Adrenal gland (tissue), 12 donors: Measurements from ENCODE around the gene IARS2. TPM values are rescaled to one million over a fixed set of nuclear protein-coding genes. Genes with fewer than 3 reads are reported as not detected.

Experiments used
- DNase-seq, 7 donors: peaks; one replicate each; pipeline ENCODE4 v3.0.0-alpha.2; 2019 to 2020
- H3K27ac ChIP-seq, 5 donors: fragments of 200-600 bp; sonication (generic) in 4 of 5; 1 replicate in 3 of 5; 2 replicates in 2 of 5; pipeline versions ENCODE4 v1.5.1 to v1.8.0; 2016 to 2020; ENCODE audit warnings: mild to moderate bottlenecking in 1 of 5
- H3K27me3 ChIP-seq: fragments of 200-600 bp; 2 replicates; pipeline ENCODE4 v1.8.0; 2021
- H3K36me3 ChIP-seq, 2 donors: fragments of 200-600 bp; replicated peaks in 1 of 2; 1 replicate in 1 of 2; 2 replicates in 1 of 2; pipeline versions ENCODE4 v1.5.1 to v1.8.0; 2018 to 2022
- H3K4me1 ChIP-seq, 2 donors: fragments of 200-600 bp; replicated peaks in 1 of 2; 1 replicate in 1 of 2; 2 replicates in 1 of 2; pipeline versions ENCODE4 v1.5.1 to v1.8.0; 2018 to 2021
- H3K4me3 ChIP-seq, 4 donors: fragments of 200-600 bp; sonication (generic) in 3 of 4; one replicate each; pipeline ENCODE4 v1.5.1; 2016 to 2018
- H3K9me3 ChIP-seq, 3 donors: fragments of 200-600 bp; sonication (generic) in 1 of 3; replicated peaks in 1 of 3; 1 replicate in 2 of 3; 2 replicates in 1 of 3; pipeline versions ENCODE4 v1.5.1 to v1.8.0; 2016 to 2021
- CTCF ChIP-seq, 6 experiments: fragments of 450-650 bp in 4 of 6; fragments of 200-600 bp in 2 of 6; sonication (generic) in 1 of 6; IDR thresholded peaks; 1 replicate in 5 of 6; 2 replicates in 1 of 6; pipeline versions ENCODE4 v1.5.1 to v1.8.0; 2016 to 2021; ENCODE audit warnings: antibody characterized with exemption in 6 of 6, mild to moderate bottlenecking in 2 of 6, moderate library complexity in 1 of 6
- POLR2A ChIP-seq, 2 donors: fragments of 450-650 bp; IDR thresholded peaks; one replicate each; pipeline ENCODE4 v1.6.1; 2017; ENCODE audit warnings: antibody characterized with exemption in 2 of 2, mild to moderate bottlenecking in 2 of 2, moderate library complexity in 1 of 2
- WGBS, 4 donors: extraction: QIAGEN DNeasy Blood & Tissue Kit in 2 of 4; methylation state at CpG; one replicate each; pipeline versions ENCODE4 v1.1.5 to v1.1.7; 2013 to 2017; 5-methylcytosine and 5-hydroxymethylcytosine counted together
- intact Hi-C, 2 donors: fragments of 100-400 bp; cut with DNase I; formaldehyde crosslinking; loops; one replicate each; pipeline versions ENCODE4 v1.14.1 to v1.15.0; 2022 to 2023
- polyA plus RNA-seq, 3 donors: library from polyadenylated mRNA; stranded (reverse); fragments of 200-250 nt in 2 of 3; fragments of 350-450 nt in 1 of 3; fragmentation: Illumina TruSeq in 1 of 3; extraction: RNeasy Lipid Tissue Mini Kit (QIAGEN cat#74804) in 1 of 3; gene quantifications; one replicate each; pipeline ENCODE4 v1.2.3, GENCODE V29; 2013 to 2014
- total RNA-seq, 9 donors: library from RNA; depleted of rRNA in 4 of 9; stranded (reverse); fragments of >200 nt in 4 of 9; fragments of 120-200 nt in 1 of 9; fragmentation: NEBNext Ultra II Directional in 1 of 9; extraction: Animal tissue kit (Norgen Biotek cat#: 25700) in 1 of 9; gene quantifications; one replicate each; pipeline versions ENCODE4 v1.1.0 to v1.2.4, GENCODE V29; 2013 to 2023
- donor health status: healthy with polysubstance abuse.
- donor health status: Bipolar disorder and iron deficiency.
- donor health status: DM: yes; HTN: yes; CAD: no.
- donor health status: DM: no; HTN: no; CAD: no.
- donor health status: DM: no; HTN: no; CAD: no.
- donor health status: DM: yes; HTN: yes; CAD: no.

The IARS2 gene
- total and polyA plus RNA-seq, 12 donors: 11.8 to 133 (median 89.9) TPM

GRCh38 chr1:220124542-220124941 is 30.6 kb downstream of the IARS2 start:
- WGBS, 4 donors: 10 to 24% (median 15%) methylated on average over 1 of the region's 1 CpG
- no peak for TF ChIP-seq CTCF (IDR thresholded peaks at IDR 0.05)
- no peak for TF ChIP-seq POLR2A (IDR thresholded peaks at IDR 0.05)
- no peaks in the 10 kb centered on the region for H3K9me3 ChIP-seq

GRCh38 chr1:220127076-220127475 is 33.1 kb downstream of the IARS2 start:
- H3K27me3 ChIP-seq: no peaks in the 10 kb centered on the region
- intact Hi-C loops: no loop called here
- TF ChIP-seq CTCF (IDR thresholded peaks at IDR 0.05) (no peak), POLR2A (IDR thresholded peaks at IDR 0.05) (no peak)
- no peaks in the 10 kb centered on the region for H3K9me3 ChIP-seq
- H3K4me1 ChIP-seq: no peaks in the 10 kb centered on the region
- peaks cover 0 to 25% of the 10 kb centered on the region in 2 donors for H3K36me3 ChIP-seq
- no peak overlapping the region for H3K4me3 ChIP-seq
- 88 to 95% (median 91%) methylated on average over 3 of the region's 3 CpGs for WGBS, 4 donors
- no peak for DNase-seq
- H3K27ac ChIP-seq: no peak overlapping the region

More at GRCh38 chr1:220124542-220124941, 30.6 kb downstream of the IARS2 start:
- Histone ChIP-seq H3K4me3 (no peak overlapping the region), H3K27ac (no peak overlapping the region), H3K27me3 (no peaks in the 10 kb centered on the region), H3K4me1 (no peaks in the 10 kb centered on the region), H3K36me3 (peaks cover 0 to 21% of the 10 kb centered on the region in 2 donors)
- intact Hi-C loops: no loop called here
- no peak for DNase-seq

- no peaks in the 10 kb centered on the region for H3K27me3 ChIP-seq
- TF ChIP-seq POLR2A (IDR thresholded peaks at IDR 0.05) (no peak), CTCF (IDR thresholded peaks at IDR 0.05) (no peak)
- no peak overlapping the region for H3K4me3 ChIP-seq
- H3K9me3 ChIP-seq: no peaks in the 10 kb centered on the region
- intact Hi-C loops: no loop called here
- H3K27ac ChIP-seq: no peak overlapping the region
- DNase-seq: no peak
- H3K4me1 ChIP-seq: no peaks in the 10 kb centered on the region
- H3K36me3 ChIP-seq: peaks cover 0 to 26% of the 10 kb centered on the region in 2 donors
These were observed 35.7 kb downstream of the IARS2 start for GRCh38 chr1:220129479-220130210.

GRCh38 chr1:220135755-220136154 is 41.8 kb downstream of the IARS2 start:
- Histone ChIP-seq H3K27me3 (no peaks in the 10 kb centered on the region), H3K36me3 (peaks cover 0 to 44% of the 10 kb centered on the region in 2 donors)
- TF ChIP-seq CTCF (IDR thresholded peaks at IDR 0.05) (no peak), POLR2A (IDR thresholded peaks at IDR 0.05) (no peak)

More at GRCh38 chr1:220135755-220136154, 41.8 kb downstream of the IARS2 start:
- intact Hi-C loops: no loop called here
- H3K4me1 ChIP-seq: peaks cover 0 to 5% of the 10 kb centered on the region in 2 donors
- H3K27ac ChIP-seq: no peak overlapping the region
- WGBS, 4 donors: 94 to 98% (median 97%) methylated on average over 2 of the region's 2 CpGs
- no peak for DNase-seq
- no peaks in the 10 kb centered on the region for H3K9me3 ChIP-seq
- H3K4me3 ChIP-seq: no peak overlapping the region
